Right cardiac atrium (tissue), 5 donors: Measurements from ENCODE around the gene WWOX. TPM values are rescaled to one million over a fixed set of nuclear protein-coding genes. Genes with fewer than 3 reads are reported as not detected.

Source experiments
- ATAC-seq, 2 donors: fragments of 200-7000 bp; cut with Tn5 transposase; one replicate each; pipeline versions ENCODE4 v1.8.0 to v1.9.1; 2020; ENCODE audit warnings: moderate library complexity in 2 of 2, mild to moderate bottlenecking in 1 of 2
- DNase-seq, 3 donors: peaks; one replicate each; pipeline ENCODE4 v3.0.0-alpha.2; 2020
- H3K27ac ChIP-seq: one replicate; pipeline ENCODE4 v1.5.1; 2013; ENCODE audit warnings: mild to moderate bottlenecking, low read length, control low read depth, moderate library complexity
- H3K27me3 ChIP-seq: one replicate; pipeline ENCODE4 v1.6.1; 2013; ENCODE audit not compliant: control insufficient read depth, insufficient read depth
- H3K4me1 ChIP-seq: one replicate; pipeline ENCODE4 v1.6.1; 2013; ENCODE audit warnings: low read length; ENCODE audit not compliant: control insufficient read depth, insufficient read depth
- H3K4me3 ChIP-seq: one replicate; pipeline ENCODE4 v1.5.1; 2013; ENCODE audit warnings: low read length, control low read depth
- H3K9me3 ChIP-seq: one replicate; pipeline ENCODE4 v1.6.1; 2013; ENCODE audit warnings: low read length; ENCODE audit not compliant: control insufficient read depth
- WGBS: extraction: QIAGEN DNeasy Blood & Tissue Kit; methylation state at CpG from one replicate; pipeline ENCODE4 v1.1.7; 2013; 5-methylcytosine and 5-hydroxymethylcytosine counted together
- intact Hi-C, 4 donors: fragments of 100-400 bp; cut with DNase I; formaldehyde crosslinking; loops; one replicate each; pipeline versions ENCODE4 v1.11.0 to v1.14.0; 2022 to 2023
- polyA plus RNA-seq: library from polyadenylated mRNA; stranded (reverse); fragments of 200-250 nt; gene quantifications from one replicate; pipeline ENCODE4 v1.2.3, GENCODE V29; 2013
- total RNA-seq, 4 donors: library from RNA; stranded (reverse); fragmentation: NEBNext Ultra II Directional; extraction: Animal tissue kit (Norgen Biotek cat#: 25700); gene quantifications; one replicate each; pipeline ENCODE4 v1.2.1, GENCODE V29; 2021
- donor health status: healthy with polysubstance abuse.
- donor health status: DM: no; HTN: yes; CAD: no.
- donor health status: DM: no; HTN: no; CAD: no.
- donor health status: DM: no; HTN: yes; CAD: no; lungs with severe emphysema.
- donor health status: DM: yes; HTN: yes; CAD: no.

Gene WWOX
- total and polyA plus RNA-seq, 5 donors: 6.0 to 14.9 (median 13.1) TPM

DNA sequence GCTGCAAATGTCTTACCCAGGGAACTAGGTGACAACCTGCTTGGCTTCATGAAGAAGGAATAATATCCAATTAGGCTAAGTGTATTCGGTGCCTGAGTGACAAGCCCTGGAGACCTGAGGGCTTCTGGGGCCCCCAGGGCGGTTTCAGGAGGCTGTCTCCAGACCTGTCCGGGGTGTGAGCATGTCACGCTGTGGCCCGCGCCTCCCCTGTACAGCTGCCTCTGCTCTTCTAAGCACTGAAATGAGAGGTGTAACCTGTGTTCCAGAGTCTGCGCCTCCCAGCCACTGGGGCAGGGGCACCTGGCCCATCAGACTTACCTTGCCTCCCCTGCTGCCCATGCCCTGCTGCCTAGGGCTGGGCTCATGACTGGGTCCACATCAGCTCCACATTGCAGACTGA lies 114.3 kb downstream of the WWOX start:
- Histone ChIP-seq H3K9me3 (no peaks in the 10 kb centered on the region), H3K27ac (no peak overlapping the region), H3K4me3 (no peak overlapping the region), H3K27me3 (no peaks in the 10 kb centered on the region), H3K4me1 (no peaks in the 10 kb centered on the region)
- intact Hi-C loops: no loop called here
- 93% methylated on average over 7 of the region's 7 CpGs for WGBS
- ATAC-seq (no peak), DNase-seq (no peak)

DNA sequence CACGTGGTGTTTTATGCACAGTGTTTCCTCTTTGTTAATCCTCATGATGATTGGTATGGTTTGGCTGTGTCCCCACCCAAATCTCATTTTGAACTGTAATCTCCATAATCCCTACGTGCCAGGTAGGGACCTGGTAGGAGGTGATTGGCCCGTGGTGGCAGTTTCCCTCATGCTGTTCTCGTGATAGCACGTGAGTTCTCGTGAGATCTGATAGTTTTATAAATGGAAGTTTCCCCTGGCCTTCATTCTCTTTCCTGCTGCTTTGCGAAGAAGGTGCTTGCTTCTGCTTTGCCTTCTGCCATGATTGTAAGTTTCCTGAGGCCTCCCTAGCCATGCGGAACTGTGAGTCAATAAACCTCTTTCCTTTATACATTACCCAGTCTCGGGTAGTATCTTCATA lies 115.8 kb downstream of the WWOX start:
- no peak for DNase-seq
- WGBS: 97% methylated on average over 9 of the region's 9 CpGs
- Histone ChIP-seq H3K27me3 (no peaks in the 10 kb centered on the region), H3K9me3 (no peaks in the 10 kb centered on the region), H3K4me3 (no peak overlapping the region), H3K27ac (no peak overlapping the region), H3K4me1 (no peaks in the 10 kb centered on the region)
- no peak for ATAC-seq
- intact Hi-C loops: no loop called here

DNA sequence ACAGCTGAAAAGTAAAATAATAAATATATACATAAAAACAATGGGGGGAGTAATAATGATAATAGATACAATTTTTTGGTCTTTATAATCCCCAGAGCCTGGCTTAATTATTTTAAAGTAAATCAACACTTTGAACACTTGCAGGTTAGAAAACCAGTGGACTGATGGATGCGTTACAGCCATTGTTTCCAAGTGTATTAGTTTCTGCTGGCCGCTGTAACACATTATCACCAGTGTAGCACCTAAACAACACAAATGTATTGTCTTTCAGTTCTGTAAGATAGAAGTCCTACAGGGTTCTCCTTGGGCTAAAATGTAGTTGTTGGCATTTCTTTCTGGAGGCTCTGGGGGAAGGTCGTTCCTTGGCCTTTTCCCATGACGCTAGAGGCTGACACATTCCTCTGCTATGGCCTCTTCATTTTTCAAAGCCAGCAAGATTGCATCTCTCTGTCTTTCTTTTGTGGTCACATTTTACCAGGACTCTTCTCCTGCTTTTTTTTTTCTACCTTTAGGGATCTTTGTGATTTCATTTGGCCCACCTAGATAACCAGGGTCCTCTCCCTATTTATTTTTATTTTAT lies 116.8 kb downstream of the WWOX start:
- ATAC-seq (no peak), DNase-seq (no peak)
- intact Hi-C loops: no loop called here
- WGBS: 98% methylated on average over 4 of the region's 4 CpGs
- Histone ChIP-seq H3K27me3 (no peaks in the 10 kb centered on the region), H3K4me1 (no peaks in the 10 kb centered on the region), H3K4me3 (no peak overlapping the region), H3K27ac (no peak overlapping the region), H3K9me3 (no peaks in the 10 kb centered on the region)

DNA sequence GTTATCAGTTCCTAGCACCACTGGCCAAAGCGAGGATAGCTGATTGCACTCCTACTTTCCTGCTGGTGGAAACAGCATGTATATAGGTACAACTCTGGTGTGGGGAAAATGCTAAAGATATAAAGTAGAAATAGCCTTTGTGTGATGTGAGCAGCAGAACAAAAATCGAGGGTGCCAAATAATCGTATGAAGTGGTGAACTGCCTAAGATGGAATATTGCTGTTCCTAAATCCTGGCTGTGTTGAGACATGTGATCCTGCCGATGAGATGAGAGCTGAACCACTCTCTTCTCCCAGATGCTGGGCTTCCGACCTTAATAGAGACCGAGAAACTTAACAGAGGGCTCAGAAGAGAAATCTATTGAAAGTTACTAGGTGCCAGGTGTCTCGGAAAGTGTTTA lies 117.8 kb downstream of the WWOX start:
- H3K27me3 ChIP-seq: no peaks in the 10 kb centered on the region
- no peak overlapping the region for H3K27ac ChIP-seq

DNA sequence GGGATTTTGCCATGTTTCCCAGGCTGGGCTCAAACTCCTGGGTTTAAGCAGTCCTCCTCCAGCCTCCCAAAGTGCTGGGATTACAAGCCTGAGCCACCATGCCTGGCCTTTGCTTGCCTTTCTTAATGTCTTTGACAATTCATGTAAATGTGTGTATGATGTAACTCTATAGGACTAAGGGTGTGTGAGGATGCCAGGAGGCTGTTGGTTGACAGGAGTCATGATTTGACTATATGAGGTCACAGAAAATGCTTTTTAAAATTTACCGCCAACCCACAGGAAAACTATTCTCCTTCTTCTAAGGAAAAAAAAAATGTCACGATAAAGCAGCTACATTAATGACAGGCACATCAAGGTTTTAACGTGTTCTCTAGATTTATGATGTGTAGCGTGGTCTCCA lies 118.8 kb downstream of the WWOX start:
- ATAC-seq (no peak), DNase-seq (no peak)
- Histone ChIP-seq H3K9me3 (no peaks in the 10 kb centered on the region), H3K27ac (no peak overlapping the region), H3K27me3 (no peaks in the 10 kb centered on the region), H3K4me1 (no peaks in the 10 kb centered on the region), H3K4me3 (no peak overlapping the region)
- 90% methylated on average over 4 of the region's 4 CpGs for WGBS
- intact Hi-C loops: no loop called here

More for the DNA sequence above, 117.8 kb downstream of the WWOX start:
- Histone ChIP-seq H3K4me3 (no peak overlapping the region), H3K4me1 (no peaks in the 10 kb centered on the region), H3K9me3 (no peaks in the 10 kb centered on the region)
- intact Hi-C loops: no loop called here
- ATAC-seq (no peak), DNase-seq (no peak)
- 72% methylated on average over 7 of the region's 7 CpGs for WGBS

DNA sequence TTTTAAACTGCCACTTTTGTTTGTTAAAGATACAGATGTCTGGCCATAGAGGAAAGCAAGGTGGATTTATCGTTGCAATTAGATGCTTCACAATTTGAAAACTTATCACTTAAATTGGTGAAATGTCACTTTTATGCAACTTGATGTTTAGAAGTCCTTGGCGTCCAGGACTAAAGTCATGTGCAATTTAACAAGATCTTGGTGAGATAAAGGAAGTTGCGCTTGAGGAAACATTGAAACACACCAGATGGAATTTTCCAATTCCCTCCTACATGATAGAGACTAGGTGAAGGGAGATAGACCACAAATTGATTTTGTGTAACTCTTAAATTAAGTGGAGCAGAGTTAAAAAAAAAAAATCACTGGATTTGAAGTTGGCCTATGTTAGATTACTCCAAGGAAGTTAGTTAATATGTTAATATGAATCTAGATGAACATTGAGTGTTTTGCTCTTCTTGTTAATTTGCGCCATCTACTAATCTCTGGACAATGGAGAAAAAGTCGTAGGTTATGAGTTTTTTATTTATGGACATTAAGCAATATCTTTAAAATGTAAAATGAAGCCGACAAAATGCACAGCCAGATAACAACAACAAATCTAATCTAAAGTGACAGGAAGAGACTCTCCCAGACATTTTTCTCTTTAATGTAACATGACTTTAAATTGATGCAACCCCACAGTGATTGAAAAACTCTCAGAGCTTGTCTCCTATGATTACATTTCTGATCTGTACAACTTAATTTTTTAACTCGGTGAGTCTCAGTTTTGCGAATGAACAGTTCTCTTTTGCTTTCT lies 119.6 kb downstream of the WWOX start:
- H3K4me3 ChIP-seq: no peak overlapping the region
- DNase-seq: no peak
- intact Hi-C loops: no loop called here
- no peaks in the 10 kb centered on the region for H3K27me3 ChIP-seq
- no peak for ATAC-seq
- no peaks in the 10 kb centered on the region for H3K9me3 ChIP-seq
- 81% methylated on average over 8 of the region's 8 CpGs for WGBS
- H3K4me1 ChIP-seq: no peaks in the 10 kb centered on the region
- no peak overlapping the region for H3K27ac ChIP-seq

DNA sequence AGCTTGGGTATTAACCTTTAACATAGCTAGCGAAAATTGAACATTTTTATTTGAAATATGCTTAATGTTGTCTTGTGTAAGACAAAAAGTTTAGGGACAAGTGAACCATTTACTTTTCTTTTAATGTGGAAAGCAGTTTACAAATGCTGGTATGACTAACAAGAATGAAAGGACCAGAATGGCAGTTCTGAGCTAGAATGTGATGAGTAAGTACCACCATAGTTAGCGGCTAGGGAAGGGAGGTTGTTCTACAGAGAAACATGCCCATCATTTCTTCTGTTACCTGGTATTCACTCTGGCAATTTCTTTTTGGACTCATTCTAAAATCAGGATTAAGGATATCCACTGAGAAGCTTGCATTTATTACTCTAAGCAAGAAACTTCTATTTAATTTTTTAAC lies 121.1 kb downstream of the WWOX start:
- WGBS: 97% methylated on average over 2 of the region's 2 CpGs
- ATAC-seq (no peak), DNase-seq (no peak)
- no peak overlapping the region for H3K27ac ChIP-seq
- H3K9me3 ChIP-seq: no peaks in the 10 kb centered on the region
- H3K4me3 ChIP-seq: no peak overlapping the region
- no peaks in the 10 kb centered on the region for H3K27me3 ChIP-seq
- intact Hi-C loops: no loop called here
- no peaks in the 10 kb centered on the region for H3K4me1 ChIP-seq

DNA sequence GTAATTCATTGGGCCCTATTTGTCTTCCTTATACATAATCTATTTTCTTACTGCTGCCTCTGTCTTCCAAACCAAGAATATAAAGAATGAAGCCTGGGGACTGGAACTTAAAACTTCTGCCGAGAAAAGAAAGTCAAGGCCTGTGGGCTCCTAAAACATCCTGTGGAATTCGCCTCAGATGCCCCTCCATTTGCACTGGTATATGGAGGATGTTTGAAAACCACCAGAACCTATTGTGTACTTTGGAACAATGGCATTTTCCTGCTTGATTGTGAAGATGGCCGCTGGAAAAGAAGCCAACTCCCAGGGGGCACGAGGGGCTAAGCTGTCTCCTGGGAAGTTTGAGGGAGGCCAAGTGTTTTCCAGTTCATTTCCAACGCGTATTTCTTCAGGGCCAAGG lies 122.4 kb downstream of the WWOX start:
- ATAC-seq: no peak
- no peak overlapping the region for H3K4me3 ChIP-seq
- 46% methylated on average over 6 of the region's 6 CpGs for WGBS

DNA sequence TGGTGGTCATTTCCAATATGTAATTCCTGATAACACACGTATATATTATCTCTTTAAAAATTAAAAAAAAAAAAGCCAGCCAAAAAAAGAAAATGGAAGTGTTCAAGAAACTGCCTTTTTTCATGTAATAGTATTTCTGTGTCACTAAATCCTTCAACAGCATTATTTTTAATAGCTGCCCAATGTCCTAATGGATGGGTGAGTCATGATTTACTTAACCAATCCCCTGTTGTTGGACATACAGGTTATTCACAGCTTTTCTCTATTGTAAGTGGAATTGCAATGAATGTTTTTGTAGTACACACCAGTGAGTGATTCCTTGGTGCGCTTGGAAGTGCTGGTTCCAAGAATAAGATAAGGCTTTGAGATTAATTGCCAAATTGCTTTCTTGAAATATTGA lies 124.9 kb downstream of the WWOX start:
- H3K27me3 ChIP-seq: no peaks in the 10 kb centered on the region
- 61% methylated on average over 2 of the region's 2 CpGs for WGBS
- H3K9me3 ChIP-seq: no peaks in the 10 kb centered on the region
- no peaks in the 10 kb centered on the region for H3K4me1 ChIP-seq
- no peak for DNase-seq
- intact Hi-C loops: no loop called here
- H3K27ac ChIP-seq: no peak overlapping the region
- ATAC-seq: no peak
- H3K4me3 ChIP-seq: no peak overlapping the region

More for the DNA sequence above, 122.4 kb downstream of the WWOX start:
- no peak for DNase-seq
- intact Hi-C loops: no loop called here
- H3K9me3 ChIP-seq: no peaks in the 10 kb centered on the region
- no peaks in the 10 kb centered on the region for H3K27me3 ChIP-seq
- no peak overlapping the region for H3K27ac ChIP-seq
- H3K4me1 ChIP-seq: no peaks in the 10 kb centered on the region

DNA sequence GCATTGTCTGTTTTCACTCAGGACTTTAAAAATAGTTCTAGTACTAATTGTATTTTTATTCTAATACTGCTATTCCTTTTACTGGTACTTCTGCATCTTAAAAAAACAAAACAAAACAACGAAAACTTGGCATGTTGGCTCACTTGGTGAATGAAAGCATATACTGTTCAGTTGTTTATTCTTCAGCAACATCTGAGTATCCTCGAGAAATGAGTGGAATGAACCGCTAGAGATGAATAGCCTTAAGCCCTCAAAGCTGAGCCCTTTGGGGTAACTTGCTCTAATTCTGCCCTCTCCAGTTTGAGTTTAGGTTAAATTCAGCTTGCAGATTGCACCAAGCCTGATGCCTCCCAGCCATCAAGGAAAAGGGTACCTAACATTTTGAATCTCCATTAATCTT lies 126.5 kb downstream of the WWOX start:
- WGBS: 68% methylated on average over 3 of the region's 3 CpGs
- ATAC-seq (no peak), DNase-seq (no peak)
- intact Hi-C loops: no loop called here
- no peaks in the 10 kb centered on the region for H3K4me1 ChIP-seq
- no peak overlapping the region for H3K27ac ChIP-seq
- no peaks in the 10 kb centered on the region for H3K9me3 ChIP-seq
- no peaks in the 10 kb centered on the region for H3K27me3 ChIP-seq
- no peak overlapping the region for H3K4me3 ChIP-seq

DNA sequence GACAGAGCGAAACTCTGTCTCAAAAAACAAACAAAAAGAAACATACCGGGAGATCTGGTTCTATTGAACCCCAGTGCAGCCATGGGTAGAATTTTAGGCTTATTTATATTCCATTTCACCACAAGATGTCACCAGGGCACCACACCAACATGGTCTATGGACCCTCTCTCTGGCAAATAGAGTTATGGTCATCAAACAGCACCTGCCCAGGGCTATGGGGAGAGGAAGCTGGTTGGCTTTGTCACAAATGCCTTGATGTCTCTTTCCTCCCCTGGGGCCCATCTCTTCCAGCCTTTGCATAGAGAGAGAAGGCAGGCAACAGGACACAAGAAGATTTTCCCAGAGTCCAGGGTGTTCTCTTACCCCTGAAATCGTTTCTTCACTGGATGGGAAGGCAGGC lies 128.4 kb downstream of the WWOX start:
- ATAC-seq: peak in 1 of 2 donors; percentile 51

More for the DNA sequence above, 128.4 kb downstream of the WWOX start:
- Histone ChIP-seq H3K4me3 (no peak overlapping the region), H3K9me3 (no peaks in the 10 kb centered on the region), H3K27ac (no peak overlapping the region), H3K4me1 (no peaks in the 10 kb centered on the region), H3K27me3 (no peaks in the 10 kb centered on the region)
- 84% methylated on average over 3 of the region's 3 CpGs for WGBS
- intact Hi-C loops: no loop called here
- no peak for DNase-seq
